GM19467 (cell line): ENCODE data around the gene RNLS.

Experiments
- ATAC-seq: cut with Tn5 transposase; IDR thresholded peaks from one replicate; pipeline ENCODE4 v1.9.1; 2021; ENCODE audit warnings: mild to moderate bottlenecking, moderate library complexity; ENCODE audit not compliant: unreplicated experiment

Gene RNLS

GRCh38 chr10:88582806-88583583 lies at the start of gene RNLS:
TSS of gene RNLS (minus strand) at chr10:88583318.
- ATAC-seq, result peak; percentile 65

GRCh38 chr10:88624840-88625239 lies 41.7 kb upstream of the RNLS start:
- no peak for ATAC-seq

GRCh38 chr10:88623835-88624234 lies 40.7 kb upstream of the RNLS start:
- ATAC-seq, result no peak

- ATAC-seq, result no peak
Observed at GRCh38 chr10:88620441-88620840, 37.3 kb upstream of the RNLS start.

GRCh38 chr10:88618496-88618895 lies 35.4 kb upstream of the RNLS start:
- ATAC-seq, result no peak

GRCh38 chr10:88617772-88618300 lies 34.7 kb upstream of the RNLS start:
- ATAC-seq, result no peak

- ATAC-seq, result no peak
Observed at GRCh38 chr10:88616250-88616977, 33.3 kb upstream of the RNLS start.

- no peak for ATAC-seq
Observed at GRCh38 chr10:88608780-88609179, 25.7 kb upstream of the RNLS start.

- ATAC-seq, result no peak
Observed at GRCh38 chr10:88608052-88608732, 25.1 kb upstream of the RNLS start.

- peak; percentile 85 for ATAC-seq
Observed at GRCh38 chr10:88598055-88598454, 14.9 kb upstream of the RNLS start.

GRCh38 chr10:88594482-88594881 lies 11.4 kb upstream of the RNLS start:
- ATAC-seq, result no peak

GRCh38 chr10:88592906-88593305 lies 9.8 kb upstream of the RNLS start:
- ATAC-seq, result no peak

- no peak for ATAC-seq
Observed at GRCh38 chr10:88592381-88592780, 9.3 kb upstream of the RNLS start.

GRCh38 chr10:88586462-88586861 lies 3.3 kb upstream of the RNLS start, which contains the start of gene LIPJ:
TSS of gene LIPJ (plus strand) at chr10:88586762. CDS start at chr10:88590688, 3,926 bp downstream.
- no peak for ATAC-seq

GRCh38 chr10:88583584-88583957 lies 453 bp upstream of the RNLS start:
- no peak for ATAC-seq

GRCh38 chr10:88582411-88582805 lies 710 bp downstream of the RNLS start:
- ATAC-seq, result no peak

- ATAC-seq, result no peak
Observed at GRCh38 chr10:88565072-88565471, 18.0 kb downstream of the RNLS start.

- ATAC-seq, result no peak
Observed at GRCh38 chr10:88562152-88562551, 21.0 kb downstream of the RNLS start.

GRCh38 chr10:88557658-88558057 lies 25.5 kb downstream of the RNLS start:
- ATAC-seq, result no peak

- ATAC-seq, result no peak
Observed at GRCh38 chr10:88557256-88557655, 25.9 kb downstream of the RNLS start.

- no peak for ATAC-seq
Observed at GRCh38 chr10:88555190-88555908, 27.8 kb downstream of the RNLS start.
